Loucy (cell line): Measurements from ENCODE around the gene GREB1L.

ENCODE experiments used
- H2AFZ ChIP-seq: fragments of 200-600 bp; sonication (generic); 2 replicates; pipeline ENCODE4 v1.6.0; 2016; ENCODE audit warnings: antibody characterized with exemption, mild to moderate bottlenecking, low read length, moderate library complexity
- H3F3A ChIP-seq: fragments of 200-600 bp; 2 replicates; pipeline ENCODE4 v1.6.0; 2016; ENCODE audit warnings: antibody characterized with exemption, low read depth, mild to moderate bottlenecking
- H3K27me3 ChIP-seq: fragments of 200-600 bp; sonication (generic); 2 replicates; pipeline ENCODE4 v1.6.1; 2014; ENCODE audit warnings: low read length, mild to moderate bottlenecking; ENCODE audit not compliant: insufficient read depth, poor library complexity, severe bottlenecking
- H3K36me3 ChIP-seq: fragments of 200-600 bp; sonication (generic); 2 replicates; pipeline ENCODE4 v1.6.1; 2016; ENCODE audit warnings: low read length; ENCODE audit not compliant: insufficient read depth
- H3K4me1 ChIP-seq: fragments of 200-600 bp; sonication (generic); 2 replicates; pipeline ENCODE4 v1.5.1; 2014; ENCODE audit warnings: low read length, mild to moderate bottlenecking; ENCODE audit not compliant: insufficient read depth, poor library complexity, severe bottlenecking
- H3K4me2 ChIP-seq: fragments of 200-600 bp; sonication (generic); 2 replicates; pipeline ENCODE4 v1.6.0; 2014; ENCODE audit warnings: antibody characterized with exemption, low read length, low read depth, mild to moderate bottlenecking; ENCODE audit not compliant: poor library complexity, severe bottlenecking
- H3K4me3 ChIP-seq: fragments of 200-600 bp; sonication (generic); 2 replicates; pipeline ENCODE4 v1.5.1; 2014; ENCODE audit warnings: low read length, mild to moderate bottlenecking, mixed read lengths; ENCODE audit not compliant: poor library complexity, severe bottlenecking
- H3K79me2 ChIP-seq: fragments of 200-600 bp; sonication (generic); 2 replicates; pipeline ENCODE4 v1.6.1; 2014; ENCODE audit warnings: low read length; ENCODE audit not compliant: insufficient read depth
- H3K9ac ChIP-seq: fragments of 200-600 bp; sonication (generic); 2 replicates; pipeline ENCODE4 v1.6.0; 2014; ENCODE audit warnings: mild to moderate bottlenecking, low read depth, low read length, moderate library complexity; ENCODE audit not compliant: poor library complexity, severe bottlenecking
- H3K9me2 ChIP-seq: fragments of 200-600 bp; sonication (generic); replicated peaks from 2 replicates; pipeline ENCODE4 v1.6.1; 2016; ENCODE audit warnings: low read depth, low read length, mixed read lengths
- H3K9me3 ChIP-seq: fragments of 200-600 bp; sonication (generic); 2 replicates; pipeline ENCODE4 v1.6.1; 2014; ENCODE audit warnings: mild to moderate bottlenecking, antibody characterized with exemption, low read length, low read depth; ENCODE audit not compliant: insufficient read depth
- H4K20me1 ChIP-seq: fragments of 200-600 bp; sonication (generic); 2 replicates; pipeline ENCODE4 v1.6.0; 2014; ENCODE audit warnings: antibody characterized with exemption, low read length, mild to moderate bottlenecking; ENCODE audit not compliant: insufficient read depth, poor library complexity, severe bottlenecking
- EZH2phosphoT487 ChIP-seq: fragments of 200-600 bp; IDR thresholded peaks from 2 replicates; pipeline ENCODE4 v1.6.1; 2018; ENCODE audit warnings: antibody characterized with exemption, mild to moderate bottlenecking, moderate library complexity, borderline replicate concordance
- TF ChIP-seq, protein P1 (sequence below): fragments of 200-600 bp; sonication (generic); conservative IDR thresholded peaks from 2 replicates; pipeline ENCODE4 v1.5.1; 2014; ENCODE audit warnings: mild to moderate bottlenecking, antibody characterized with exemption, low read length

The GREB1L gene

DNA sequence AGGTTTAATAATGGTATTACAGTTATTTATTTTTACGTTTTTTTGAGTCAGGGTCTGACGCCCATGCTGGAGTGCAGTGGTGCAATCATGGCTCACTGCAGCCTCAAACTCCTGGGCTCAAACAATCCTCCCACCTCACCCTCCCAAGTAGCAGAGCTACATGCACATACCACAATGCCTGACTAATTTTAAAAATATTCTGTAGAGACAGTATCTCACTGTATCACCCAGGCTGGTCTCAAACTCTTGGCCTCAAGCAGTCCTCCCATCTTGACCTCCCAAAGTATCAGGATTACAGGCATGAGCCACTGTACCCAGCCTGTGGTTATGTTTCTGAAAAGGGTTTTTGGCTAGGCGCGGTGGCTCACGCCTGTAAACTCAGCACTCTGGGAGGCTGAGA lies 237.7 kb downstream of the GREB1L start:
- TF ChIP-seq, protein P1, sequence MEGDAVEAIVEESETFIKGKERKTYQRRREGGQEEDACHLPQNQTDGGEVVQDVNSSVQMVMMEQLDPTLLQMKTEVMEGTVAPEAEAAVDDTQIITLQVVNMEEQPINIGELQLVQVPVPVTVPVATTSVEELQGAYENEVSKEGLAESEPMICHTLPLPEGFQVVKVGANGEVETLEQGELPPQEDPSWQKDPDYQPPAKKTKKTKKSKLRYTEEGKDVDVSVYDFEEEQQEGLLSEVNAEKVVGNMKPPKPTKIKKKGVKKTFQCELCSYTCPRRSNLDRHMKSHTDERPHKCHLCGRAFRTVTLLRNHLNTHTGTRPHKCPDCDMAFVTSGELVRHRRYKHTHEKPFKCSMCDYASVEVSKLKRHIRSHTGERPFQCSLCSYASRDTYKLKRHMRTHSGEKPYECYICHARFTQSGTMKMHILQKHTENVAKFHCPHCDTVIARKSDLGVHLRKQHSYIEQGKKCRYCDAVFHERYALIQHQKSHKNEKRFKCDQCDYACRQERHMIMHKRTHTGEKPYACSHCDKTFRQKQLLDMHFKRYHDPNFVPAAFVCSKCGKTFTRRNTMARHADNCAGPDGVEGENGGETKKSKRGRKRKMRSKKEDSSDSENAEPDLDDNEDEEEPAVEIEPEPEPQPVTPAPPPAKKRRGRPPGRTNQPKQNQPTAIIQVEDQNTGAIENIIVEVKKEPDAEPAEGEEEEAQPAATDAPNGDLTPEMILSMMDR: no peak
- no peak for TF ChIP-seq EZH2phosphoT487
- no peaks in the 10 kb centered on the region for H3K9me3 ChIP-seq
- no peaks in the 10 kb centered on the region for H3K4me1 ChIP-seq
- H3K36me3 ChIP-seq: no peaks in the 10 kb centered on the region
- H3K27me3 ChIP-seq: no peaks in the 10 kb centered on the region
- no peak overlapping the region for H3K9ac ChIP-seq
- no peak overlapping the region for H3K4me2 ChIP-seq
- H3F3A ChIP-seq: no peaks in the 10 kb centered on the region
- H3K9me2 ChIP-seq: no peaks in the 10 kb centered on the region
- H3K79me2 ChIP-seq: no peaks in the 10 kb centered on the region
- no peak overlapping the region for H3K4me3 ChIP-seq
- no peak overlapping the region for H2AFZ ChIP-seq
- no peaks in the 10 kb centered on the region for H4K20me1 ChIP-seq

DNA sequence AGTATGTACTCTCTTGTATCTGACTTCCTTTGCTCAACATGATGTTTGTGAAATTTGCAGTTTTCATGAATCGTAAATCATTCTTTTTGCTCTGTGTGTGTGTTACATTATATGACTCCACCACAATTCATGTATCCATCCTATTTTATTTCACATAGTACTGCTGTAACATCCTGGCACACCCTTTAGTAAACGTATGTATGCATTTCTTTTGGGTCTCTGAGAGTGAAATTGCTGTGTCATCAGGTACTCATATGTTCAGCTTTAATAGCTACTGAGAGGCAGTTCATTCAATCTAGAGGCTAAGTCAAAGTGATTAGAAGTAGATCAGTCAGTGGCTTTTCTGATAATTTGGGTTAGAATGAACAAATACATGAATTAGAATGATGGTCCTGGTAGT lies 239.7 kb downstream of the GREB1L start:
- no peaks in the 10 kb centered on the region for H3K9me2 ChIP-seq

DNA sequence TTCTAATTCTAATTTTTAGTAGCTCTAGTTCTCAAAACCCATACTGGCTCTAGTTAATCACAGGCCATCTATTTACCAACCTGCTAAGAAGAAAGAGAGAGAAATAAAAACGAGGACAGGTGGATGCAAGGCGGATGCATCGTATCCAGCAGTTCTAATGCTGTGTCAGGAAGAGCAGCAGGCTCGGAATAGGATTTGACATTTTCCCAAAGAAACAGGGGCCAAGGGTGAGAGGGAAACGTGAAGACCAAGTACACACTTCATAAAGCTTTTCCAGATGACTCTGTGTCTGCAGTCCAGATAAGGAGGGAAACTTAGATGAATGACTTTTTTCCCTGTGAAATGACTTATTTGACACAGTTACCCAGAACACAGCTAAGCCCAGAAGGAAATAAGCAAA lies 241.0 kb downstream of the GREB1L start:
- H3K9ac ChIP-seq: no peak overlapping the region
- no peaks in the 10 kb centered on the region for H3K79me2 ChIP-seq

More for the DNA sequence above, 239.7 kb downstream of the GREB1L start:
- Histone ChIP-seq H3K36me3 (no peaks in the 10 kb centered on the region), H4K20me1 (no peaks in the 10 kb centered on the region), H3F3A (no peaks in the 10 kb centered on the region), H3K9ac (no peak overlapping the region), H3K4me1 (peaks cover 8% of the 10 kb centered on the region), H3K4me3 (no peak overlapping the region), H3K79me2 (no peaks in the 10 kb centered on the region), H3K4me2 (no peak overlapping the region), H3K27me3 (no peaks in the 10 kb centered on the region), H3K9me3 (no peaks in the 10 kb centered on the region), H2AFZ (no peak overlapping the region)
- TF ChIP-seq EZH2phosphoT487: no peak
- TF ChIP-seq, protein P1: no peak

More for the DNA sequence above, 241.0 kb downstream of the GREB1L start:
- no peak overlapping the region for H3K4me2 ChIP-seq
- H2AFZ ChIP-seq: no peak overlapping the region
- no peaks in the 10 kb centered on the region for H4K20me1 ChIP-seq
- no peaks in the 10 kb centered on the region for H3K27me3 ChIP-seq
- H3F3A ChIP-seq: no peaks in the 10 kb centered on the region
- H3K4me1 ChIP-seq: peaks cover 8% of the 10 kb centered on the region
- H3K36me3 ChIP-seq: no peaks in the 10 kb centered on the region
- H3K9me2 ChIP-seq: no peaks in the 10 kb centered on the region
- TF ChIP-seq EZH2phosphoT487: no peak
- no peak overlapping the region for H3K4me3 ChIP-seq
- H3K9me3 ChIP-seq: no peaks in the 10 kb centered on the region
